Measurements from ENCODE around the gene ULK3.
A peak's percentile ranks its signal among the peaks of the same experiment; 100 is the strongest.

Gene ULK3

GRCh38 chr15:74821091-74821789, 21.7 kb downstream of the ULK3 start:
- peak in 1 of 2 experiments; percentile 68 for DNase-seq

GRCh38 chr15:74820056-74820455, 22.9 kb downstream of the ULK3 start:
- DNase-seq, result no peak

GRCh38 chr15:74817370-74817737, 25.6 kb downstream of the ULK3 start:
- no peak for DNase-seq

GRCh38 chr15:74816624-74817369, 26.2 kb downstream of the ULK3 start:
- DNase-seq, result no peak

- DNase-seq, result no peak
Observed at GRCh38 chr15:74815961-74816360, 27.0 kb downstream of the ULK3 start.

- peak; percentile 46 to 83 for DNase-seq
Observed at GRCh38 chr15:74815121-74815934, 27.6 kb downstream of the ULK3 start.

- peak in 1 of 2 experiments; percentile 76 for DNase-seq
Observed at GRCh38 chr15:74812533-74812932, 30.4 kb downstream of the ULK3 start, which contains the start of gene LMAN1L. Gene LMAN1L (plus strand): TSS chr15:74812835. CDS start chr15:74812855, 20 bp downstream.

GRCh38 chr15:74809956-74810355, 33.0 kb downstream of the ULK3 start:
- no peak for DNase-seq

GRCh38 chr15:74809242-74809641, 33.7 kb downstream of the ULK3 start:
- DNase-seq, result no peak

GRCh38 chr15:74808840-74809229, 34.1 kb downstream of the ULK3 start:
- DNase-seq, result no peak

GRCh38 chr15:74808078-74808839, 34.7 kb downstream of the ULK3 start:
- no peak for DNase-seq

GRCh38 chr15:74807282-74807681, 35.7 kb downstream of the ULK3 start:
- no peak for DNase-seq

GRCh38 chr15:74804935-74805334, 38.0 kb downstream of the ULK3 start:
- no peak for DNase-seq

- DNase-seq, result no peak
Observed at GRCh38 chr15:74802862-74803447, 40.0 kb downstream of the ULK3 start.

GRCh38 chr15:74802290-74802689, 40.7 kb downstream of the ULK3 start:
- no peak for DNase-seq

GRCh38 chr15:74801311-74801997, 41.5 kb downstream of the ULK3 start:
- no peak for DNase-seq

- DNase-seq, result no peak
Observed at GRCh38 chr15:74800559-74801094, 42.3 kb downstream of the ULK3 start.

- no peak for DNase-seq
Observed at GRCh38 chr15:74799856-74800558, 42.9 kb downstream of the ULK3 start.

GRCh38 chr15:74799255-74799855, 43.6 kb downstream of the ULK3 start:
- no peak for DNase-seq

All from NCI-H446 (cell line).